B cell (primary cell): ENCODE results near the gene ZNF652. TPM values are rescaled to one million over a fixed set of nuclear protein-coding genes. Genes with fewer than 3 reads are reported as not detected.

Source experiments
- ATAC-seq: fragments of 200-7000 bp; cut with Tn5 transposase; one replicate; pipeline ENCODE4 v1.10.0; 2021; ENCODE audit warnings: low read depth, mild to moderate bottlenecking, moderate number of reproducible peaks, moderate library complexity
- CTCF ChIA-PET: fragments of 350-600 bp; sonication (Branson Sonifier 250); formaldehyde crosslinking; loops from one replicate; lab custom pipeline; 2021; ENCODE audit warnings: antibody characterized with exemption, inconsistent platforms; lab: Charles Lee
- POLR2A ChIA-PET: fragments of 350-600 bp; sonication (Branson Sonifier 250); formaldehyde crosslinking; loops from one replicate; lab custom pipeline; 2021; ENCODE audit warnings: antibody characterized with exemption; lab: Charles Lee
- DNase-seq: peaks from one replicate; pipeline ENCODE4 v3.0.0; 2013
- H2AFZ ChIP-seq: 2 replicates; pipeline ENCODE4 v1.6.1; 2012; ENCODE audit warnings: mild to moderate bottlenecking, low read depth, low read length; ENCODE audit not compliant: insufficient read depth, poor library complexity, severe bottlenecking
- H3K27ac ChIP-seq, 2 donors: 1 replicate in 1 of 2; 2 replicates in 1 of 2; pipeline ENCODE4 v1.5.1; 2012 to 2013; ENCODE audit warnings: low read length in 2 of 2, mild to moderate bottlenecking in 2 of 2, moderate library complexity in 1 of 2
- H3K27me3 ChIP-seq, 4 experiments: fragments of 200-600 bp in 1 of 4; sonication (generic) in 1 of 4; replicated peaks in 1 of 4; 1 replicate in 2 of 4; 2 replicates in 2 of 4; pipeline versions ENCODE4 v1.6.1 to v1.7.0; 2013 to 2016; ENCODE audit warnings: low read length in 3 of 4, mild to moderate bottlenecking in 2 of 4, mixed read lengths in 1 of 4, moderate library complexity in 1 of 4; ENCODE audit not compliant: insufficient read depth in 4 of 4, control insufficient read depth in 3 of 4; ENCODE audit errors: control extremely low read depth in 1 of 4
- H3K36me3 ChIP-seq, 2 experiments: replicated peaks in 1 of 2; 1 replicate in 1 of 2; 2 replicates in 1 of 2; pipeline versions ENCODE4 v1.6.1 to v1.7.1; 2013; ENCODE audit warnings: low read length in 1 of 2; ENCODE audit not compliant: insufficient read depth in 2 of 2, control insufficient read depth in 1 of 2; ENCODE audit errors: control extremely low read depth in 1 of 2, extremely low read depth in 1 of 2
- H3K4me1 ChIP-seq, 2 donors: fragments of 200-600 bp in 1 of 2; sonication (generic) in 1 of 2; 1 replicate in 1 of 2; 2 replicates in 1 of 2; pipeline versions ENCODE4 v1.5.1 to v1.6.1; 2013 to 2017; ENCODE audit warnings: low read length in 2 of 2; ENCODE audit not compliant: control insufficient read depth in 2 of 2, insufficient read depth in 2 of 2
- H3K4me2 ChIP-seq: replicated peaks from 2 replicates; pipeline ENCODE3; 2012; ENCODE audit warnings: mild to moderate bottlenecking, low read depth, low read length; ENCODE audit not compliant: poor library complexity, severe bottlenecking
- H3K4me3 ChIP-seq, 5 experiments: fragments of 200-600 bp in 1 of 5; sonication (generic) in 1 of 5; 1 replicate in 3 of 5; 2 replicates in 2 of 5; pipeline versions ENCODE4 v1.5.1 to v1.7.0; 2011 to 2016; ENCODE audit warnings: low read length in 4 of 5, mild to moderate bottlenecking in 4 of 5, low read depth in 2 of 5, control low read depth in 1 of 5, moderate library complexity in 1 of 5; ENCODE audit not compliant: insufficient read depth in 1 of 5; ENCODE audit errors: control extremely low read depth in 1 of 5, extremely low read depth in 1 of 5
- H3K79me2 ChIP-seq: fragments of 200-600 bp; sonication (generic); one replicate; pipeline ENCODE4 v1.6.0; 2016; ENCODE audit warnings: low read length; ENCODE audit not compliant: control insufficient read depth, insufficient read depth
- H3K9ac ChIP-seq: fragments of 200-600 bp; sonication (generic); 2 replicates; pipeline ENCODE4 v1.6.1; 2017; ENCODE audit warnings: mild to moderate bottlenecking, low read length, moderate library complexity
- H3K9me3 ChIP-seq, 3 donors: one replicate each; pipeline versions ENCODE4 v1.6.1 to v1.7.1; 2013; ENCODE audit warnings: low read length in 2 of 3; ENCODE audit not compliant: control insufficient read depth in 2 of 3, insufficient read depth in 1 of 3; ENCODE audit errors: control extremely low read depth in 1 of 3
- H4K20me1 ChIP-seq: 2 replicates; pipeline ENCODE4 v1.6.0; 2012; ENCODE audit warnings: mild to moderate bottlenecking, low read length; ENCODE audit not compliant: insufficient read depth, control insufficient read depth, poor library complexity, severe bottlenecking
- H3K27ac Mint-ChIP-seq: one replicate; pipeline ENCODE4 v1.8.0; 2021; ENCODE audit warnings: mixed read lengths
- H3K27me3 Mint-ChIP-seq: one replicate; pipeline ENCODE4 v1.8.0; 2021; ENCODE audit warnings: mixed read lengths
- H3K4me1 Mint-ChIP-seq: one replicate; pipeline ENCODE4 v1.8.0; 2021; ENCODE audit warnings: mixed read lengths
- H3K4me3 Mint-ChIP-seq: one replicate; pipeline ENCODE4 v1.8.0; 2021; ENCODE audit warnings: mixed read lengths
- H3K9me3 Mint-ChIP-seq: one replicate; pipeline ENCODE4 v1.8.0; 2022; ENCODE audit warnings: mixed read lengths; ENCODE audit not compliant: insufficient read depth
- EZH2 ChIP-seq: IDR thresholded peaks from 2 replicates; pipeline ENCODE4 v1.6.1; 2012; ENCODE audit warnings: borderline replicate concordance, low read depth, mild to moderate bottlenecking, moderate library complexity, low read length; ENCODE audit not compliant: insufficient read depth, poor library complexity, severe bottlenecking
- WGBS: methylation state at CpG from one replicate; pipeline ENCODE4 v1.1.5; 2013; ENCODE audit warnings: missing lambda C conversion rate; ENCODE audit not compliant: insufficient coverage; 5-methylcytosine and 5-hydroxymethylcytosine counted together
- intact Hi-C: fragments of 100-400 bp; cut with micrococcal nuclease; formaldehyde crosslinking; loops from one replicate; pipeline ENCODE4 v1.10.0; 2022
- polyA plus RNA-seq: library from polyadenylated mRNA; depleted of rRNA; stranded (reverse); fragments of >200 nt; gene quantifications from 2 replicates; pipeline ENCODE4 v1.2.3, GENCODE V29; 2012
- total RNA-seq, 2 donors: library from RNA; stranded (reverse); fragments of 120-200 nt in 1 of 2; gene quantifications; 1 replicate in 1 of 2; 2 replicates in 1 of 2; pipeline versions ENCODE4 v1.2.3 to v1.2.4, GENCODE V29; 2013 to 2022
- TF ChIP-seq, protein P1 (sequence below): fragments of 200-600 bp; IDR thresholded peaks from one replicate; pipeline ENCODE4 v1.8.0; 2022; ENCODE audit warnings: antibody characterized with exemption, mild to moderate bottlenecking

The ZNF652 gene
- total and polyA plus RNA-seq, 2 donors (not counting 1 experiment from before 2014, with no cell fraction given) = 19.4 to 86.2 TPM

- CTCF ChIA-PET = interaction anchor here (0.9 to 1.4 kb wide), 4 partner anchors 11 to 33 kb away, joined by 3 to 4 read pairs (median 3); no protein-coding TSS in a partner anchor
These were observed 21.0 kb upstream of the ZNF652 start for GRCh38 chr17:49383060-49383459.

DNA sequence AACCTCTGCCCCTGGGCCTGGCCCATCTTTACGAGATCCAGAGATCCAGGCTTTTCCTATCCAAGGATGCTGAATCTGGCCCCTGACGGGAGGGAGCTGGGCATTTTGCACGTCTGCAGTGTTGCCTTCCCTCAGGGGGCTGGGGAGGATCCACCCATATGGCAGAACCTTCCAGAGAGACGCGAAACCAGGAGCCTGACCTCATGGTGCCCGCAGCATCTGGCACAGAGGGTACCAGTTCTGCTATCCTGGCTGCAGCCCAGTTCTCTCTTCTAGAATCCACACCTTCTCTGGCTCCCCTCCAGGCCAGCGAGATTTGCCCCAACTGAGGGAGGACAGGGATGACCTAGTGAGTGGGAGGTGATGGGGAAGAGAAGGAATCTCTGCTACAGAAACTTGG lies 20.5 kb upstream of the ZNF652 start:
- no peaks in the 10 kb centered on the region for H3K27me3 ChIP-seq
- H3K4me2 ChIP-seq = no peak overlapping the region
- H3K4me1 Mint-ChIP-seq = peaks cover 53% of the 10 kb centered on the region
- ChIA-PET CTCF (interaction anchor here (0.9 to 1.4 kb wide), 4 partner anchors 12 to 32 kb away, joined by 3 to 4 read pairs (median 3); no protein-coding TSS in a partner anchor), POLR2A (no interaction called here)
- H3K27ac ChIP-seq = no peak overlapping the region
- H3K4me3 Mint-ChIP-seq = no peak overlapping the region
- peaks cover 28 to 41% of the 10 kb centered on the region in 2 donors for H3K4me1 ChIP-seq
- no peaks in the 10 kb centered on the region for H4K20me1 ChIP-seq
- no peak overlapping the region for H3K9ac ChIP-seq
- H3K9me3 Mint-ChIP-seq = no peaks in the 10 kb centered on the region
- no peak overlapping the region for H3K4me3 ChIP-seq
- no peaks in the 10 kb centered on the region for H3K27me3 Mint-ChIP-seq
- no peak overlapping the region for H2AFZ ChIP-seq
- H3K27ac Mint-ChIP-seq = no peak overlapping the region
- peaks cover 10% of the 10 kb centered on the region for H3K79me2 ChIP-seq
- TF ChIP-seq, protein P1, sequence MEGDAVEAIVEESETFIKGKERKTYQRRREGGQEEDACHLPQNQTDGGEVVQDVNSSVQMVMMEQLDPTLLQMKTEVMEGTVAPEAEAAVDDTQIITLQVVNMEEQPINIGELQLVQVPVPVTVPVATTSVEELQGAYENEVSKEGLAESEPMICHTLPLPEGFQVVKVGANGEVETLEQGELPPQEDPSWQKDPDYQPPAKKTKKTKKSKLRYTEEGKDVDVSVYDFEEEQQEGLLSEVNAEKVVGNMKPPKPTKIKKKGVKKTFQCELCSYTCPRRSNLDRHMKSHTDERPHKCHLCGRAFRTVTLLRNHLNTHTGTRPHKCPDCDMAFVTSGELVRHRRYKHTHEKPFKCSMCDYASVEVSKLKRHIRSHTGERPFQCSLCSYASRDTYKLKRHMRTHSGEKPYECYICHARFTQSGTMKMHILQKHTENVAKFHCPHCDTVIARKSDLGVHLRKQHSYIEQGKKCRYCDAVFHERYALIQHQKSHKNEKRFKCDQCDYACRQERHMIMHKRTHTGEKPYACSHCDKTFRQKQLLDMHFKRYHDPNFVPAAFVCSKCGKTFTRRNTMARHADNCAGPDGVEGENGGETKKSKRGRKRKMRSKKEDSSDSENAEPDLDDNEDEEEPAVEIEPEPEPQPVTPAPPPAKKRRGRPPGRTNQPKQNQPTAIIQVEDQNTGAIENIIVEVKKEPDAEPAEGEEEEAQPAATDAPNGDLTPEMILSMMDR = no peak
- no peak for TF ChIP-seq EZH2
- ATAC-seq = no peak
- WGBS = 98% methylated on average over 5 of the region's 7 CpGs
- DNase-seq = no peak
- H3K9me3 ChIP-seq = peaks cover 0 to 12% (median 2%) of the 10 kb centered on the region in 3 donors
- intact Hi-C loops = no loop called here
- H3K36me3 ChIP-seq = no peaks in the 10 kb centered on the region

More at GRCh38 chr17:49383060-49383459, 21.0 kb upstream of the ZNF652 start:
- WGBS = 94% methylated on average over 7 of the region's 10 CpGs
- no peak for TF ChIP-seq EZH2
- TF ChIP-seq, protein P1 = no peak
- ATAC-seq (no peak), DNase-seq (no peak)
- H3K79me2 ChIP-seq = peaks cover 8% of the 10 kb centered on the region
- POLR2A ChIA-PET = no interaction called here
- no peaks in the 10 kb centered on the region for H3K27me3 ChIP-seq
- peaks cover 33 to 46% of the 10 kb centered on the region in 2 donors for H3K4me1 ChIP-seq
- H3K4me3 ChIP-seq = no peak overlapping the region
- no peak overlapping the region for H3K4me3 Mint-ChIP-seq
- no peaks in the 10 kb centered on the region for H3K36me3 ChIP-seq
- no peaks in the 10 kb centered on the region for H3K9me3 Mint-ChIP-seq
- H3K9me3 ChIP-seq = peaks cover 0 to 10% (median 2%) of the 10 kb centered on the region in 3 donors
- H3K4me1 Mint-ChIP-seq = peaks cover 55% of the 10 kb centered on the region
- no peak overlapping the region for H2AFZ ChIP-seq
- no peaks in the 10 kb centered on the region for H4K20me1 ChIP-seq
- H3K27me3 Mint-ChIP-seq = no peaks in the 10 kb centered on the region
- H3K4me2 ChIP-seq = no peak overlapping the region
- no peak overlapping the region for H3K27ac ChIP-seq
- intact Hi-C loops = no loop called here
- no peak overlapping the region for H3K9ac ChIP-seq
- H3K27ac Mint-ChIP-seq = no peak overlapping the region
